ENCODE measurements around the gene NPAS3. TPM values are rescaled to one million over a fixed set of nuclear protein-coding genes. Genes with fewer than 3 reads are reported as not detected.

NPAS3 gene
- total and polyA plus RNA-seq, 4 donors: 0.07 to 0.09 (median 0.08) TPM; not detected in 1

DNA sequence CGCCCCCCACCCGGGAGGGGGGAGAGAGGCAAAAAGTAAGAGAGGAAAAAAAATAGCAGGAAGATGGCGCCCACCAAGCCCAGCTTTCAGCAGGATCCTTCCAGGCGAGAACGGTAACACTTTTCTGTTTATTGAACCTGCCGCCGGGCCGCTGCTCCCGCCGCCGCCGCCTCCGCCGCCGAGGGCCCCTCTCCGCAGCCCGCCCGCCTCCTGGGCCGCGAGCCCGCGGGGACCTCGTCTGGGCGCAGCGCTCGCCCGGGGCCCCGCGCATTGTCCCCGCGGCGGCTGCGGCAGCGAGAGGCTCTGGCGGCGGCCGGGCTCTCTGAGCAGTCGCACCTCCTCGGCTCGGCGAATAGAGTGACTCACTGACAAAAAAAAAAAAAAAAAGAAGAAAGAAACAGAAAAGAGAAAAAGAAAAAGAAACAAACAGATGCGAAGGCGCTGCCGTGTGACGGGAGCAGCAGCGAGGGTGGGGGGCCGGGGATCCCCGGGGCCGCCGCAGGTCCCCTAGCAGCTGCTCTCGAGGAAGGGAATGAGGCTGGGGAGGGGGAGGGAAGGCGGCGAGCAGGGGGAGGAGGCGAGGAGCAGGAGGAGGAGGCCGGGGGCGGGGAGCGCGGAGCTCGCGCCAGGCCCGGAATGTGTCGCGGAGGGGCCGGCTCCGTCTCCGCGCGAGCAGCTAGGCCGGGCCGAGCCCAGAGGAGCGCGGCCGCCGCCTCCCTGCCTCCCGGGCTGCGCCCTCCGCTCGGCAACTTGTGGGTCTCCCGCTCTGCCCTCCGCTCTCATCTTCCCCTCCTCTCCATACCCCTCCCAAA lies 781 bp downstream of the NPAS3 start:
- peak overlapping the region; percentile 55 to 65 for H3K27ac ChIP-seq (ENCODE audit: low read depth in 1 of 2, low read length in 2 of 2)
- peaks cover 5 to 22% (median 8%) of the 10 kb centered on the region in 4 donors for H3K4me1 ChIP-seq (ENCODE audit: control insufficient read depth in 4 of 4, insufficient read depth in 4 of 4, low read length in 3 of 4)
- peaks cover 0 to 9% (median 3%) of the 10 kb centered on the region in 4 donors for H3K27me3 ChIP-seq (ENCODE audit: control insufficient read depth in 4 of 4, insufficient read depth in 4 of 4, low read length in 3 of 4)
- under 1% methylated on average over 80 of the region's 80 CpGs for WGBS
- TF ChIP-seq, protein P1, sequence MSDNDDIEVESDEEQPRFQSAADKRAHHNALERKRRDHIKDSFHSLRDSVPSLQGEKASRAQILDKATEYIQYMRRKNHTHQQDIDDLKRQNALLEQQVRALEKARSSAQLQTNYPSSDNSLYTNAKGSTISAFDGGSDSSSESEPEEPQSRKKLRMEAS (IDR thresholded peaks at IDR 0.05): no peak
- TF ChIP-seq RXRA (IDR thresholded peaks at IDR 0.05) (no peak), TAF1 (conservative IDR thresholded peaks at IDR 0.05) (no peak), RAD21 (IDR thresholded peaks at IDR 0.05) (no peak), FOXA2 (IDR thresholded peaks at IDR 0.05) (no peak), FOXA1 (IDR thresholded peaks at IDR 0.05) (no peak), SP1 (IDR thresholded peaks at IDR 0.05) (no peak), JUND (IDR thresholded peaks at IDR 0.05) (no peak), HNF4A (conservative IDR thresholded peaks at IDR 0.05) (no peak), YY1 (IDR thresholded peaks at IDR 0.05) (no peak), NR2F2 (IDR thresholded peaks at IDR 0.05) (no peak), EGR1 (IDR thresholded peaks at IDR 0.05; ENCODE audit: low read depth in 2 of 2) (no peak)
- TF ChIP-seq, protein P2, sequence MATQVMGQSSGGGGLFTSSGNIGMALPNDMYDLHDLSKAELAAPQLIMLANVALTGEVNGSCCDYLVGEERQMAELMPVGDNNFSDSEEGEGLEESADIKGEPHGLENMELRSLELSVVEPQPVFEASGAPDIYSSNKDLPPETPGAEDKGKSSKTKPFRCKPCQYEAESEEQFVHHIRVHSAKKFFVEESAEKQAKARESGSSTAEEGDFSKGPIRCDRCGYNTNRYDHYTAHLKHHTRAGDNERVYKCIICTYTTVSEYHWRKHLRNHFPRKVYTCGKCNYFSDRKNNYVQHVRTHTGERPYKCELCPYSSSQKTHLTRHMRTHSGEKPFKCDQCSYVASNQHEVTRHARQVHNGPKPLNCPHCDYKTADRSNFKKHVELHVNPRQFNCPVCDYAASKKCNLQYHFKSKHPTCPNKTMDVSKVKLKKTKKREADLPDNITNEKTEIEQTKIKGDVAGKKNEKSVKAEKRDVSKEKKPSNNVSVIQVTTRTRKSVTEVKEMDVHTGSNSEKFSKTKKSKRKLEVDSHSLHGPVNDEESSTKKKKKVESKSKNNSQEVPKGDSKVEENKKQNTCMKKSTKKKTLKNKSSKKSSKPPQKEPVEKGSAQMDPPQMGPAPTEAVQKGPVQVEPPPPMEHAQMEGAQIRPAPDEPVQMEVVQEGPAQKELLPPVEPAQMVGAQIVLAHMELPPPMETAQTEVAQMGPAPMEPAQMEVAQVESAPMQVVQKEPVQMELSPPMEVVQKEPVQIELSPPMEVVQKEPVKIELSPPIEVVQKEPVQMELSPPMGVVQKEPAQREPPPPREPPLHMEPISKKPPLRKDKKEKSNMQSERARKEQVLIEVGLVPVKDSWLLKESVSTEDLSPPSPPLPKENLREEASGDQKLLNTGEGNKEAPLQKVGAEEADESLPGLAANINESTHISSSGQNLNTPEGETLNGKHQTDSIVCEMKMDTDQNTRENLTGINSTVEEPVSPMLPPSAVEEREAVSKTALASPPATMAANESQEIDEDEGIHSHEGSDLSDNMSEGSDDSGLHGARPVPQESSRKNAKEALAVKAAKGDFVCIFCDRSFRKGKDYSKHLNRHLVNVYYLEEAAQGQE (IDR thresholded peaks at IDR 0.05): no peak
- TF ChIP-seq, protein P3, sequence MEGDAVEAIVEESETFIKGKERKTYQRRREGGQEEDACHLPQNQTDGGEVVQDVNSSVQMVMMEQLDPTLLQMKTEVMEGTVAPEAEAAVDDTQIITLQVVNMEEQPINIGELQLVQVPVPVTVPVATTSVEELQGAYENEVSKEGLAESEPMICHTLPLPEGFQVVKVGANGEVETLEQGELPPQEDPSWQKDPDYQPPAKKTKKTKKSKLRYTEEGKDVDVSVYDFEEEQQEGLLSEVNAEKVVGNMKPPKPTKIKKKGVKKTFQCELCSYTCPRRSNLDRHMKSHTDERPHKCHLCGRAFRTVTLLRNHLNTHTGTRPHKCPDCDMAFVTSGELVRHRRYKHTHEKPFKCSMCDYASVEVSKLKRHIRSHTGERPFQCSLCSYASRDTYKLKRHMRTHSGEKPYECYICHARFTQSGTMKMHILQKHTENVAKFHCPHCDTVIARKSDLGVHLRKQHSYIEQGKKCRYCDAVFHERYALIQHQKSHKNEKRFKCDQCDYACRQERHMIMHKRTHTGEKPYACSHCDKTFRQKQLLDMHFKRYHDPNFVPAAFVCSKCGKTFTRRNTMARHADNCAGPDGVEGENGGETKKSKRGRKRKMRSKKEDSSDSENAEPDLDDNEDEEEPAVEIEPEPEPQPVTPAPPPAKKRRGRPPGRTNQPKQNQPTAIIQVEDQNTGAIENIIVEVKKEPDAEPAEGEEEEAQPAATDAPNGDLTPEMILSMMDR (IDR thresholded peaks at IDR 0.05; ENCODE audit: low read depth, low read length, missing input control): no peak
- TF ChIP-seq, protein P4, sequence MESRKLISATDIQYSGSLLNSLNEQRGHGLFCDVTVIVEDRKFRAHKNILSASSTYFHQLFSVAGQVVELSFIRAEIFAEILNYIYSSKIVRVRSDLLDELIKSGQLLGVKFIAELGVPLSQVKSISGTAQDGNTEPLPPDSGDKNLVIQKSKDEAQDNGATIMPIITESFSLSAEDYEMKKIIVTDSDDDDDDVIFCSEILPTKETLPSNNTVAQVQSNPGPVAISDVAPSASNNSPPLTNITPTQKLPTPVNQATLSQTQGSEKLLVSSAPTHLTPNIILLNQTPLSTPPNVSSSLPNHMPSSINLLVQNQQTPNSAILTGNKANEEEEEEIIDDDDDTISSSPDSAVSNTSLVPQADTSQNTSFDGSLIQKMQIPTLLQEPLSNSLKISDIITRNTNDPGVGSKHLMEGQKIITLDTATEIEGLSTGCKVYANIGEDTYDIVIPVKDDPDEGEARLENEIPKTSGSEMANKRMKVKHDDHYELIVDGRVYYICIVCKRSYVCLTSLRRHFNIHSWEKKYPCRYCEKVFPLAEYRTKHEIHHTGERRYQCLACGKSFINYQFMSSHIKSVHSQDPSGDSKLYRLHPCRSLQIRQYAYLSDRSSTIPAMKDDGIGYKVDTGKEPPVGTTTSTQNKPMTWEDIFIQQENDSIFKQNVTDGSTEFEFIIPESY (IDR thresholded peaks at IDR 0.05): no peak
- no peaks in the 10 kb centered on the region for H3K36me3 ChIP-seq (ENCODE audit: control insufficient read depth in 4 of 4, insufficient read depth in 3 of 4, low read depth in 1 of 4, low read length in 3 of 4)
- H3K9ac ChIP-seq (ENCODE audit: low read depth in 1 of 2, low read length in 2 of 2): no peak overlapping the region
- H3K4me3 ChIP-seq (ENCODE audit: low read depth in 1 of 3, low read length in 3 of 3): peak overlapping the region in 2 of 3 donors; percentile 40 to 83
- H3K9me3 ChIP-seq (ENCODE audit: control insufficient read depth in 4 of 4, low read length in 3 of 4): no peaks in the 10 kb centered on the region
- DNase-seq (ENCODE audit: low spot score): peak; percentile 43

Measured in liver (tissue), 9 donors.